ENCODE results near the gene SURF4. TPM values are rescaled to one million over a fixed set of nuclear protein-coding genes. Genes with fewer than 3 reads are reported as not detected.

SURF4 gene
- total RNA-seq, 1 experiment from 2014 or later: 134 TPM

DNA sequence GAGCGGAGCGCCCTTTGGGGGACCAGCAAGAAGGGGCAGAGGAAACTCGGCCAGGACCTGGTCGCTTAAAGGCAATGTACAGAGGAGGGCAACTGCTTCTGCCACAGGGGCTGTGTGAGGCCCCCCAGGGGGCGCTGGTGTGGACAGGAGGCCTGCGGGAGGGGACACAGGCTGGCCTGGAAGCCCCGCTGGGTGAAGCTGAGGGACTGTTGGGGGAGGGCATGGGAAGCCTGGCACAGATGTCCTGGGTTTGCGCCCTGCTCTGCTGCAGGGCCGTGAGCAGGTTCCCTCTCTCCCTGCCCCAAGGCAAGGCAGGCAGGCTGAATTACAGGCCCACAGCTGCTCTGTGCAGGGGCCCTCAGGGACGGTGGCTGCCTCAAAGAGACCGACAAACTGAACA, 33.3 kb downstream of the SURF4 start:
- H3K9ac ChIP-seq (ENCODE audit: low read length): no peak overlapping the region
- no peaks in the 10 kb centered on the region for H3K9me2 ChIP-seq (ENCODE audit: insufficient read depth)
- ChIA-PET CTCF (interaction anchor here (1.1 kb wide), 1 partner anchor 157 kb away, joined by 3 read pairs; no protein-coding TSS in a partner anchor), RAD21 (ENCODE audit: low non-redundant PET in 1 of 2, low total read pairs in 2 of 2, uncharacterized antibody in 2 of 2, unreplicated experiment in 2 of 2) (no interaction called here), POLR2A (interaction anchor here (1.0 kb wide), 1 partner anchor 14 kb away, joined by 4 read pairs; the partner anchor contains the start of genes SURF1 and SURF2)
- DNase-seq (ENCODE audit: low read depth, low spot score): no peak
- peaks cover 24% of the 10 kb centered on the region for H3K79me2 ChIP-seq (ENCODE audit: insufficient read depth, low read length)
- H4K20me1 ChIP-seq (ENCODE audit: insufficient read depth): no peaks in the 10 kb centered on the region
- intact Hi-C loops (cut with micrococcal nuclease): no loop called here
- ATAC-seq: 0 out of 2 replicates have a peak, but pooled peaks have one; percentile 18
- no peaks in the 10 kb centered on the region for H3K9me3 ChIP-seq (ENCODE audit: control insufficient read depth in 1 of 2, insufficient read depth in 1 of 2, low read depth in 1 of 2, low read length in 2 of 2)
- no peaks in the 10 kb centered on the region for H3K27me3 ChIP-seq (ENCODE audit: insufficient read depth, low read length)
- no TSS peak for BruUV-seq (replicated peaks)
- no peak overlapping the region for H3K4me3 ChIP-seq (replicated peaks in 1 of 2; ENCODE audit: low read depth in 1 of 2, low read length in 2 of 2)
- H2AFZ ChIP-seq (ENCODE audit: low read depth, low read length, poor library complexity, severe bottlenecking): no peak overlapping the region
- no peak overlapping the region for H3K4me2 ChIP-seq (ENCODE audit: low read length)
- no peak for TF ChIP-seq CBX3 (IDR thresholded peaks at IDR 0.05; ENCODE audit: low read depth)
- TF ChIP-seq, protein P1, sequence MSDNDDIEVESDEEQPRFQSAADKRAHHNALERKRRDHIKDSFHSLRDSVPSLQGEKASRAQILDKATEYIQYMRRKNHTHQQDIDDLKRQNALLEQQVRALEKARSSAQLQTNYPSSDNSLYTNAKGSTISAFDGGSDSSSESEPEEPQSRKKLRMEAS (IDR thresholded peaks at IDR 0.05): no peak
- TF ChIP-seq FOSL1 (IDR thresholded peaks at IDR 0.05; ENCODE audit: low read depth): no peak
- peak in 2 of 3 experiments; percentile 14 to 35; a peak in 3 of 6 replicates for TF ChIP-seq CTCF (IDR thresholded peaks at IDR 0.05 in 2 of 3, conservative IDR thresholded peaks at IDR 0.05 in 1 of 3; ENCODE audit: borderline replicate concordance in 1 of 3, insufficient read depth in 1 of 3, low read depth in 2 of 3, low read length in 2 of 3)
- no peak for TF ChIP-seq SRF (IDR thresholded peaks at IDR 0.05; ENCODE audit: low read depth)
- no peak for TF ChIP-seq POLR2AphosphoS5 (IDR thresholded peaks at IDR 0.05; ENCODE audit: low read depth, low read length)
- H3K4me1 ChIP-seq (ENCODE audit: control insufficient read depth in 1 of 2, insufficient read depth in 2 of 2, low read length in 2 of 2): peaks cover 6 to 8% of the 10 kb centered on the region in 2 experiments; a peak in 3 of 4 replicates
- peaks cover 33 to 45% of the 10 kb centered on the region in 2 experiments for H3K36me3 ChIP-seq (ENCODE audit: control insufficient read depth in 1 of 2, insufficient read depth in 2 of 2, low read length in 2 of 2)
- peak overlapping the region; percentile 8; the same call in 1 of the 2 replicates for H3K27ac ChIP-seq (ENCODE audit: low read depth, low read length)

- H2AFZ ChIP-seq (ENCODE audit: low read depth, low read length, poor library complexity, severe bottlenecking): no peak overlapping the region
- DNase-seq (ENCODE audit: low read depth, low spot score): no peak
- no peak overlapping the region for H3K4me3 ChIP-seq (replicated peaks in 1 of 2; ENCODE audit: low read depth in 1 of 2, low read length in 2 of 2)
- ChIA-PET CTCF (interaction anchor here (0.7 to 1.1 kb wide), 3 partner anchors 9 to 156 kb away, joined by 3 read pairs; no protein-coding TSS in a partner anchor), RAD21 (ENCODE audit: low non-redundant PET in 1 of 2, low total read pairs in 2 of 2, uncharacterized antibody in 2 of 2, unreplicated experiment in 2 of 2) (no interaction called here), POLR2A (interaction anchor here (1.0 kb wide), 1 partner anchor 14 kb away, joined by 4 read pairs; the partner anchor contains the start of genes SURF1 and SURF2)
- no peaks in the 10 kb centered on the region for H3K9me2 ChIP-seq (ENCODE audit: insufficient read depth)
- H3K9me3 ChIP-seq (ENCODE audit: control insufficient read depth in 1 of 2, insufficient read depth in 1 of 2, low read depth in 1 of 2, low read length in 2 of 2): no peaks in the 10 kb centered on the region
- no peak overlapping the region for H3K9ac ChIP-seq (ENCODE audit: low read length)
- peak; percentile 72 for ATAC-seq
- peak in 2 of 3 experiments; percentile 50 to 66; a peak in 4 of 6 replicates for TF ChIP-seq CTCF (IDR thresholded peaks at IDR 0.05 in 2 of 3, conservative IDR thresholded peaks at IDR 0.05 in 1 of 3; ENCODE audit: borderline replicate concordance in 1 of 3, insufficient read depth in 1 of 3, low read depth in 2 of 3, low read length in 2 of 3)
- no peak for TF ChIP-seq EZH2phosphoT487 (IDR thresholded peaks at IDR 0.05; ENCODE audit: borderline replicate concordance)
- TF ChIP-seq ZFX (IDR thresholded peaks at IDR 0.05): no peak
- no TSS peak for BruUV-seq (replicated peaks)
- no peaks in the 10 kb centered on the region for H4K20me1 ChIP-seq (ENCODE audit: insufficient read depth)
- no peaks in the 10 kb centered on the region for H3K27me3 ChIP-seq (ENCODE audit: insufficient read depth, low read length)
- H3K36me3 ChIP-seq (ENCODE audit: control insufficient read depth in 1 of 2, insufficient read depth in 2 of 2, low read length in 2 of 2): peaks cover 33 to 45% of the 10 kb centered on the region in 2 experiments
- intact Hi-C loops (cut with micrococcal nuclease): no loop called here
- peaks cover 19% of the 10 kb centered on the region for H3K79me2 ChIP-seq (ENCODE audit: insufficient read depth, low read length)
- H3K4me2 ChIP-seq (ENCODE audit: low read length): no peak overlapping the region
- H3K4me1 ChIP-seq (ENCODE audit: control insufficient read depth in 1 of 2, insufficient read depth in 2 of 2, low read length in 2 of 2): peaks cover 8 to 11% of the 10 kb centered on the region in 2 experiments
- peak overlapping the region; percentile 8; the same call in 1 of the 2 replicates for H3K27ac ChIP-seq (ENCODE audit: low read depth, low read length)
These were observed 33.8 kb downstream of the SURF4 start for GRCh38 chr9:133342069-133342406.

Data from HCT116 (cell line).